HG02642 (cell line): ENCODE measurements around the gene TEFM.
"Not testable (repeated sequence)": the region's sequence is repeated elsewhere in the genome, so short reads cannot be mapped to it uniquely, and the experiment has no call there.

Experiments used
- ATAC-seq: cut with Tn5 transposase; IDR thresholded peaks from one replicate; pipeline ENCODE4 v1.9.1; 2021; ENCODE audit warnings: mild to moderate bottlenecking; ENCODE audit not compliant: unreplicated experiment, poor library complexity

The TEFM gene

DNA sequence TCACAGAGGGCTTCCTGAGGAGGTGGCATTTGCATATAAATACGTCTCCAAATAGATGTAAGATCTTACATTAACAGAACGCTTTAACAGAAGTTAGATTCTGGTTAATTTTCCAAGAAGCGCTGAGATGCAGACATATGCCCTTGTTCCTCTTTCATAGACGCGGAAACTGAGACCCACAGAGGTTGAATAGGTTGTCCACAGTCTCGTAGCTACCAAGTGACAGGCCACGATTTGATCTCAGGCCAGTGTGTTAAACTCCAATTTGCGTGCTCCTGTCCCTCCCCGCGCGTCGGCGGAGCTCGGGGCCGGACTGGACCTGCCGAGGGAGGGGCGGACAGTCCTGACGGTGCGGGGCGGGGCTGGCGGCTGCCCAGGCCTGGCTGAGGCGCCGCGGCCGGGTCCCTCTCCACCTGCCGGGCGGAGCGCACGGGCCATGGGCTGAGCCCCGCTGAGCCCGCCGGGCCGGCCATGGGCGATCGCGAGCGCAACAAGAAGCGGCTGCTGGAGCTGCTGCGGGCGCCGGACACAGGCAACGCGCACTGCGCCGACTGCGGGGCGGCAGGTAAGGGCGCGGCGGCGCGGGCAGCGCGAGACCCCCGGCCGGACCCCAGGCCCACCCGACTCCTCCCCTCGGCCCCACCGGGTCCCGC is 15.6 kb upstream of the TEFM start, which contains the start of gene ADAP2:
Gene ADAP2, plus strand, starts transcription at position 402 of the 653 bp plus-strand sequence. Its CDS starts 70 bp downstream, at position 472.
- ATAC-seq = no peak

GRCh38 chr17:30920683-30921543 is 14.9 kb upstream of the TEFM start:
- no peak for ATAC-seq

GRCh38 chr17:30920282-30920681 is 14.2 kb upstream of the TEFM start:
- ATAC-seq = no peak

GRCh38 chr17:30917050-30917449 is 11.0 kb upstream of the TEFM start:
- ATAC-seq = no peak

GRCh38 chr17:30915833-30916611 is 10.0 kb upstream of the TEFM start:
- ATAC-seq = no peak

- no peak for ATAC-seq
Observed at GRCh38 chr17:30913955-30914354, 7.9 kb upstream of the TEFM start.

GRCh38 chr17:30910151-30910550 is 4.1 kb upstream of the TEFM start:
- not testable (repeated sequence) for ATAC-seq

DNA sequence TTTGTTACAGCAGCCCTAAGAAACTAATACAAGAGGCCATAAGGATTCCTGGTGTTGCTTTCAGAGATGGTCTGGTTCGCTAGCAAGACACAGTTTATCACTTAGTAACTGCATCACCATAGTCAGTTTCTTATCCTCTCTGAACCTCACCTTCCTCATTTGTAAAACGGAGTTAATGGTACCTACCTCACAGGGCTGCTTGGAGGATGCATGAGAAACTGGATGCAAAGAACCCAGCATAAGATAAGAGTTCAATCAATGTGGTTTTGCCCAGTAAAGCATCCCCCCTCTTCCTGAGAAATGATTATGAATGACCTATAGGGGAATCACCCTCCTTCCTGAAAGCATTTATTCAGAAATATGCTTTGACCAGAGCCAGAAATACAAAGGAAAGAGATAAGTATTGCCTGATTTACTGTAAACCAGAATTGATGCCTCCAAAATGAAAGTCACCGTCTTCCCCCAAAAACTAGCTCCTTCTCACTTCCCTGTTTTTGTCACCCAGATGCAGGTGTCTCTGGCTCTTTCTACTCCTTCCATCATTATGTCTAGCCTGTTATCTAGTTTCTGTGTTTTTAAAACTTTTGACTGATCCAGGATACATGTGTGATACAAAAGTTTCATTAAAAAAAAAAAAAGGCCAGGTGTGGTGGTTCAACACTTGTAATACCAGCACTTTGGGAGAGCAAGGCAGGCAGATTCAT is 2.8 kb upstream of the TEFM start:
- no peak for ATAC-seq

GRCh38 chr17:30905742-30906100 is 317 bp downstream of the TEFM start:
- ATAC-seq = peak; percentile 34

- ATAC-seq = no peak
Observed at GRCh38 chr17:30897311-30897710, 8.7 kb downstream of the TEFM start.

- no peak for ATAC-seq
Observed at GRCh38 chr17:30894236-30894635, 11.8 kb downstream of the TEFM start.

DNA sequence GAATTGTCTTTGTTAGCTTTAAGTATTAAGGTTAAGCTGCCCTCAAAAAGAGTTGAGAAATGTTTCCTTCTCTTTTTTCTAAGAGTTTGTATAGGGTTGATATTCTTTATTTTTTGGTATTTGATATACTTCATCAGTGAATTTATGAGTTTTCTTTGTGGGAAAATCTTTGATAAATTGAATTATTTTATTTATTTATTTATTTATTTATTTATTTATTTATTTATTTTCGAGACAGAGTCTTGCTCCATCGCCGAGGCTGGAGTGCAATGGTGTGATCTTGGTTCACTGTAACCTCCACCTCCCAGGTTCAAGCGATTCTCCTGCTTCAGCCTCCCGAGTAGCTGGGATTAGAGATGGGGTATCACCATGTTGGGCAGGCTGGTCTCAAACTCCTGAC is 19.9 kb downstream of the TEFM start:
- ATAC-seq = no peak

GRCh38 chr17:30869005-30869404 is 37.0 kb downstream of the TEFM start:
- no peak for ATAC-seq

- ATAC-seq = no peak
Observed at GRCh38 chr17:30864636-30865035, 41.4 kb downstream of the TEFM start.

DNA sequence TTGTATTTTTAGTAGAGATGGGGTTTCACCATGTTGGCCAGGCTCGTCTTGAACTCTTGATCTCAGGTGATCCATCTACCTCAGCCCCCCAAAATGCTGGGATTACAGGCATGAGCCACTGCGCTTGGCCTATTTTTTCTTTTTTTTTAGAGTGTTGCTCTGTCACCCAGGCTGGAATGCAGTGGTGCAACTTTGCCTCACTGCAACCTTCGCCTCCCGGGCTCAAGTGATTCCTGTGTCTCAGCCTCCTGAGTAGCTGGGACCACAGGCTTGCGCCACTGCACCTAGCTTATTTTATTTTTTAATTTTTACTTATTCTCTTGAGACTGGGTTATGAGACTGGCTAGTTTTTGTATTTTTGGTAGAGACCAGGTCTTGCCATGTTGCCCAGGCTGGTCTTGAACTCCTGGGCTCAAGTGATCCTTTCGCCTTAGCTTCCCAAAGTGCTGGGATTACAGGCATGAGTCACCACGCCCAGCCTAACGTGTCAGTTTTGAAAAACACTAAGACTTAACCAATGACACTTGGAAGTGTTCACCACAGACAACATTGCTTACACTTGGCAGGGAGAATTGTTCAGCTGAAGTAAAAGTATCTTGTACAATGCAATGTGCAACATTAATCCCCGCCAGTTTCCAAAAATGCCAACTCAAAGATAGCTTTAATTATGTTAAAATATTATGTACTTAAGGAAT is 47.3 kb downstream of the TEFM start:
- ATAC-seq = no peak

DNA sequence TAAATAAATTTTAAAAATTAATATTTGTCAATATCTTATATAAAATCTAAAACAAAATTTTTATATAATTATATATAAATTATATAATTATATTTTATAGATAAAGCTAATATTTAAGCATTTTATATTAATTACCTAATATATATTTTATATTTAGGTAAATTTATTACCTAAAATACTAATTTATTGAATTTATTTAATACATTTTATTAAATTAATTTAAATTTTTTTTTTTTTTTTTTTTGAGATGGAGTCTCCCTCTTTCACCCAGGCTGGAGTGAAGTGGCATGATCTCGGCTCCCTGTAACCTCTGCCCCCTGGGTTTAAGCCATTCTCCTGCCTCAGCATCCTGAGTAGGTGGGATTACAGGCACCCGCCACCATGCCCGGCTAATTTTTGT is 51.9 kb downstream of the TEFM start:
- ATAC-seq = no peak
